HG02840 (cell line): Measurements from ENCODE around the gene CSF2RB.

Experiments used
- ATAC-seq: cut with Tn5 transposase; IDR thresholded peaks from one replicate; pipeline ENCODE4 v1.9.1; 2021; ENCODE audit warnings: mild to moderate bottlenecking, moderate library complexity, moderate number of reproducible peaks; ENCODE audit not compliant: unreplicated experiment, low FRiP score

The CSF2RB gene

GRCh38 chr22:36887162-36887561, 26.3 kb upstream of the CSF2RB start:
- ATAC-seq, result no peak

GRCh38 chr22:36891646-36892045, 21.8 kb upstream of the CSF2RB start:
- ATAC-seq, result no peak

- no peak for ATAC-seq
These were observed 21.1 kb upstream of the CSF2RB start for GRCh38 chr22:36892292-36892691.

GRCh38 chr22:36893262-36893661, 20.2 kb upstream of the CSF2RB start:
- ATAC-seq, result no peak

- no peak for ATAC-seq
These were observed 19.2 kb upstream of the CSF2RB start for GRCh38 chr22:36894266-36894665.

- ATAC-seq, result no peak
These were observed 15.8 kb upstream of the CSF2RB start for GRCh38 chr22:36897611-36898010.

- ATAC-seq, result no peak
These were observed 14.7 kb upstream of the CSF2RB start for GRCh38 chr22:36898690-36899089.

- ATAC-seq, result no peak
These were observed 13.9 kb upstream of the CSF2RB start for GRCh38 chr22:36899498-36899897.

GRCh38 chr22:36900225-36900624, 13.2 kb upstream of the CSF2RB start:
- ATAC-seq, result no peak

GRCh38 chr22:36900880-36901279, 12.5 kb upstream of the CSF2RB start:
- ATAC-seq, result no peak

GRCh38 chr22:36901411-36902142, 11.9 kb upstream of the CSF2RB start:
- ATAC-seq, result no peak

- ATAC-seq, result no peak
These were observed 11.1 kb upstream of the CSF2RB start for GRCh38 chr22:36902143-36902926.

GRCh38 chr22:36904260-36904880, 9.1 kb upstream of the CSF2RB start:
- ATAC-seq, result no peak

- ATAC-seq, result no peak
These were observed 5.9 kb upstream of the CSF2RB start for GRCh38 chr22:36907253-36908195.

- ATAC-seq, result no peak
These were observed 3.0 kb upstream of the CSF2RB start for GRCh38 chr22:36910461-36910860.

- no peak for ATAC-seq
These were observed 1.4 kb upstream of the CSF2RB start for GRCh38 chr22:36911887-36912661.

GRCh38 chr22:36912694-36913426, 568 bp upstream of the CSF2RB start:
- no peak for ATAC-seq

GRCh38 chr22:36914390-36914752, 943 bp downstream of the CSF2RB start:
- no peak for ATAC-seq

GRCh38 chr22:36916034-36916433, 2.6 kb downstream of the CSF2RB start:
- no peak for ATAC-seq
